GM12891 (cell line): Measurements from ENCODE around the gene EIF4G2.
A peak's percentile ranks its signal among the peaks of the same experiment; 100 is the strongest.

ENCODE experiments used
- DNase-seq: peaks from one replicate; pipeline ENCODE4 v3.0.0; 2011; ENCODE audit warnings: low spot score; ENCODE audit not compliant: insufficient read length
- FAIRE-seq: peaks from 2 replicates; lab custom pipeline; 2011; peaks lifted over from hg19 to GRCh38; lab: Jason Lieb, UNC
- PAX5 ChIP-seq: IDR thresholded peaks from 2 replicates; pipeline ENCODE4 v1.6.1; 2011; ENCODE audit warnings: low read length, moderate library complexity, mild to moderate bottlenecking; ENCODE audit not compliant: insufficient read depth, severe bottlenecking
- POLR2A ChIP-seq: IDR thresholded peaks from 2 replicates; pipeline ENCODE4 v1.6.1; 2011; ENCODE audit warnings: low read depth, low read length, control low read depth
- POLR2AphosphoS5 ChIP-seq: IDR thresholded peaks from 2 replicates; pipeline ENCODE4 v1.6.1; 2011; ENCODE audit warnings: low read depth, low read length, control low read depth
- POU2F2 ChIP-seq: IDR thresholded peaks from 2 replicates; pipeline ENCODE4 v1.6.1; 2011; ENCODE audit warnings: low read depth, mild to moderate bottlenecking, control low read depth, low read length, moderate library complexity
- SPI1 ChIP-seq: IDR thresholded peaks from 2 replicates; pipeline ENCODE4 v1.6.1; 2011; ENCODE audit warnings: low read depth, low read length, control low read depth
- TAF1 ChIP-seq: IDR thresholded peaks from 2 replicates; pipeline ENCODE4 v1.6.1; 2011; ENCODE audit warnings: low read depth, low read length, control low read depth

EIF4G2 gene

GRCh38 chr11:10761085-10761698 is 47.5 kb downstream of the EIF4G2 start:
- DNase-seq (no peak), FAIRE-seq (peak; percentile 41)
- TF ChIP-seq PAX5 (no peak), POLR2A (no peak), POU2F2 (no peak), SPI1 (no peak), TAF1 (no peak), POLR2AphosphoS5 (no peak)

GRCh38 chr11:10758957-10759356 is 49.8 kb downstream of the EIF4G2 start:
- TF ChIP-seq POU2F2: no peak
- FAIRE-seq: no peak
- DNase-seq: no peak

- FAIRE-seq: no peak
- TF ChIP-seq PAX5: no peak
- TF ChIP-seq POLR2AphosphoS5: no peak
- no peak for TF ChIP-seq POLR2A
- TF ChIP-seq SPI1: no peak
- no peak for TF ChIP-seq TAF1
- no peak for TF ChIP-seq POU2F2
- no peak for DNase-seq
Measured at GRCh38 chr11:10752486-10752885, 56.2 kb downstream of the EIF4G2 start.

- no peak for TF ChIP-seq POU2F2
- TF ChIP-seq PAX5: no peak
- TF ChIP-seq POLR2AphosphoS5: no peak
- TF ChIP-seq POLR2A: no peak
- TF ChIP-seq SPI1: no peak
- no peak for TF ChIP-seq TAF1
- FAIRE-seq (peak; percentile 9), DNase-seq (no peak)
Measured at GRCh38 chr11:10752061-10752460, 56.7 kb downstream of the EIF4G2 start.

GRCh38 chr11:10751581-10751940 is 57.2 kb downstream of the EIF4G2 start:
- DNase-seq (no peak), FAIRE-seq (peak; percentile 28)
- no peak for TF ChIP-seq TAF1
- no peak for TF ChIP-seq SPI1
- no peak for TF ChIP-seq POLR2AphosphoS5

GRCh38 chr11:10750838-10751580 is 57.7 kb downstream of the EIF4G2 start, which contains the start of gene CTR9:
Gene CTR9 (plus strand): TSS chr11:10751246. CDS start chr11:10751413, 167 bp downstream.
- TF ChIP-seq POU2F2 (peak; percentile 75), PAX5 (no peak), TAF1 (peak; percentile 85; the same call in 1 of the 2 replicates), POLR2A (peak; percentile 94), SPI1 (no peak), POLR2AphosphoS5 (peak; percentile 93)
- DNase-seq (peak; percentile 66), FAIRE-seq (peak; percentile 97)

- no peak for TF ChIP-seq POU2F2
- TF ChIP-seq POLR2AphosphoS5: no peak
- TF ChIP-seq PAX5: no peak
- TF ChIP-seq SPI1: no peak
- TF ChIP-seq TAF1: no peak
- TF ChIP-seq POLR2A: no peak
- FAIRE-seq: peak; percentile 33
- no peak for DNase-seq
Measured at GRCh38 chr11:10749476-10749875, 59.2 kb downstream of the EIF4G2 start.

GRCh38 chr11:10747733-10748132 is 61.0 kb downstream of the EIF4G2 start:
- FAIRE-seq (no peak), DNase-seq (no peak)
- TF ChIP-seq PAX5 (no peak), POLR2A (no peak), TAF1 (no peak), POU2F2 (no peak), SPI1 (no peak), POLR2AphosphoS5 (no peak)
